AG04450 (cell line): ENCODE results near the gene SLIT3. TPM values are rescaled to one million over a fixed set of nuclear protein-coding genes. Genes with fewer than 3 reads are reported as not detected.

ENCODE experiments used
- CTCF ChIA-PET: fragments of 300-600, 350-600 bp; formaldehyde crosslinking; extraction: SDS; loops from one replicate; lab custom pipeline; 2022; ENCODE audit warnings: antibody characterized with exemption, inconsistent platforms; lab: Charles Lee
- POLR2A ChIA-PET: fragments of 350-600 bp; formaldehyde crosslinking; extraction: SDS; loops from one replicate; lab custom pipeline; 2021; ENCODE audit warnings: antibody characterized with exemption, inconsistent platforms; lab: Yijun Ruan, JAX
- DNase-seq: peaks from one replicate; pipeline ENCODE4 v3.0.0-alpha.2; 2011; ENCODE audit warnings: low read depth, low spot score
- H3K27ac ChIP-seq: one replicate; pipeline ENCODE4 v1.5.1; 2012; ENCODE audit warnings: low read depth, low read length, control low read depth
- H3K27me3 ChIP-seq: one replicate; pipeline ENCODE4 v1.6.0; 2012; ENCODE audit warnings: low read length; ENCODE audit not compliant: control insufficient read depth, insufficient read depth
- H3K4me3 ChIP-seq: 2 replicates; pipeline ENCODE4 v1.5.1; 2011; ENCODE audit warnings: mild to moderate bottlenecking, low read depth, low read length, control low read depth
- H3K9me3 ChIP-seq: 2 replicates; pipeline ENCODE4 v1.5.1; 2012; ENCODE audit warnings: low read length; ENCODE audit not compliant: control insufficient read depth, insufficient read depth
- CTCF ChIP-seq: IDR thresholded peaks from 2 replicates; pipeline ENCODE4 v1.5.1; 2011; ENCODE audit warnings: low read depth, low read length, control low read depth, inconsistent platforms
- polyA plus RNA-seq: library from polyadenylated mRNA; depleted of rRNA; stranded (reverse); fragments of >200 nt; gene quantifications from 2 replicates; pipeline ENCODE4 v1.2.3, GENCODE V29; 2011

The SLIT3 gene
- polyA plus RNA-seq, 1 experiment = 0.26 TPM

GRCh38 chr5:168883281-168883741 lies 417.6 kb downstream of the SLIT3 start:
- no peak for TF ChIP-seq CTCF
- ChIA-PET CTCF (no interaction called here), POLR2A (no interaction called here)
- peaks cover 4% of the 10 kb centered on the region for H3K27me3 ChIP-seq
- no peak overlapping the region for H3K4me3 ChIP-seq
- no peak overlapping the region for H3K27ac ChIP-seq
- H3K9me3 ChIP-seq = no peaks in the 10 kb centered on the region
- no peak for DNase-seq

- no peak overlapping the region for H3K27ac ChIP-seq
- ChIA-PET CTCF (interaction anchor here (0.6 kb wide), 1 partner anchor 143 kb away, joined by 3 read pairs; no protein-coding TSS in a partner anchor), POLR2A (no interaction called here)
- no peak for DNase-seq
- no peak for TF ChIP-seq CTCF
- H3K9me3 ChIP-seq = no peaks in the 10 kb centered on the region
- no peak overlapping the region for H3K4me3 ChIP-seq
- H3K27me3 ChIP-seq = peaks cover 4% of the 10 kb centered on the region
These were observed 418.7 kb downstream of the SLIT3 start for GRCh38 chr5:168882283-168882682.

- ChIA-PET CTCF (interaction anchor here (0.6 kb wide), 1 partner anchor 143 kb away, joined by 3 read pairs; no protein-coding TSS in a partner anchor), POLR2A (no interaction called here)
- H3K4me3 ChIP-seq = no peak overlapping the region
- H3K27ac ChIP-seq = no peak overlapping the region
- H3K27me3 ChIP-seq = peaks cover 4% of the 10 kb centered on the region
- H3K9me3 ChIP-seq = no peaks in the 10 kb centered on the region
- TF ChIP-seq CTCF = no peak
- no peak for DNase-seq
These were observed 419.4 kb downstream of the SLIT3 start for GRCh38 chr5:168881427-168882149.

- DNase-seq = no peak
- no peak overlapping the region for H3K27ac ChIP-seq
- H3K4me3 ChIP-seq = no peak overlapping the region
- TF ChIP-seq CTCF = no peak
- ChIA-PET POLR2A (no interaction called here), CTCF (no interaction called here)
- H3K9me3 ChIP-seq = no peaks in the 10 kb centered on the region
- no peaks in the 10 kb centered on the region for H3K27me3 ChIP-seq
These were observed 421.0 kb downstream of the SLIT3 start for GRCh38 chr5:168879929-168880328.

GRCh38 chr5:168879331-168879730 lies 421.6 kb downstream of the SLIT3 start:
- H3K27ac ChIP-seq = no peak overlapping the region
- no peak for DNase-seq
- H3K9me3 ChIP-seq = no peaks in the 10 kb centered on the region
- H3K27me3 ChIP-seq = no peaks in the 10 kb centered on the region
- no peak for TF ChIP-seq CTCF
- no peak overlapping the region for H3K4me3 ChIP-seq
- ChIA-PET POLR2A (no interaction called here), CTCF (no interaction called here)
